ENCODE measurements around the gene INPP4B.

The INPP4B gene

DNA sequence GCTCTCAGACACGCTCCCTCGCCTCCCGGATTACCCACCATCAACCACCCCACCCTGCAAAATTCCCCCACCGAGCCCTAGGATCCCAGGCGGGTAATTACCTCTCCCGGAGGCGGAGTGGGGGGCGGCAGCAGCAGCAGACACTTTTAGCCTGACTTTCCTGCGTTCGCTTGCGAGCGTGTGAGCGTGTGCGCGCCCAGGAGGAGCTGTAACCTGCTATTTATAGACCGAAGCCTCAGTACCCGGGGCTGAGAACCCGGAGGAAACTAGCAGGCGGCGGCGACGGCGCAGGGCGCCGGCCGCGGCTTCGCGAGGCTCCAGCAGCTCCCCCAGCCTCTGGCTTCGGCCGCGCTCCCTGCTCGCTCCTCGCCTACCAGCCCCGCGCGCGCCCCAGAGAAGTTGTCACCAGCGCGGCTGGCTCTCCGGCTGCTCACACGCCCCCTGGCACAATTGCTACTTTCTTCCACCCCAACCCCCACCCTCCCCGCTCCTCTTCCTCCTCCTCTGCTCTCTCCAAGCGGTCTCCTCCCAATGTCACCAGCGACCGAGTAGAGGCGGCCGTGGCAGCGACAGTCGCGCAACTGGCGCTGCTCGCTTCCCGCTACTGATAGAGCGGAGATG lies at the start of gene INPP4B:
TSS of gene INPP4B (minus strand) at position 194 of the 621 bp plus-strand sequence.
- peak; percentile 9 to 82 (median 80) for DNase-seq

DNA sequence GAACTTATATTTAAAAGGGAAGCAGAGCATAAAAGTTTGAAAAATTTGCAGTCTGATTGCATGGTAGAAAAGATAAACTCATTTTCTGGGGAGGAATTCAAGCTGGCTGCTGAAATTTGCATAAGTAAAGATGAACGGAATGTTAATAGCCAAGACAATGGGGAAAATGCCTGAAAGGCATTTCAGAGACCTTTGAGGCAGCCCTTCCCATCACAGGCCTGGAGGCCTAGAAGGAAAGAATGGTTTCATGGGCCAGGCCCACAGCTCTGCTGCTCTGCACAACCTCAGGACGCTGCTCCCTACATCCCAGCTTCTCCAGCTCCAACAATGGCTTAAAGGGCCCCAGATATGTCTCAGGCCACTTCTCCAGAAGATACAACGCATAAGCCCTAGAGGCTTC lies 46.9 kb upstream of the INPP4B start:
- DNase-seq, result no peak

DNA sequence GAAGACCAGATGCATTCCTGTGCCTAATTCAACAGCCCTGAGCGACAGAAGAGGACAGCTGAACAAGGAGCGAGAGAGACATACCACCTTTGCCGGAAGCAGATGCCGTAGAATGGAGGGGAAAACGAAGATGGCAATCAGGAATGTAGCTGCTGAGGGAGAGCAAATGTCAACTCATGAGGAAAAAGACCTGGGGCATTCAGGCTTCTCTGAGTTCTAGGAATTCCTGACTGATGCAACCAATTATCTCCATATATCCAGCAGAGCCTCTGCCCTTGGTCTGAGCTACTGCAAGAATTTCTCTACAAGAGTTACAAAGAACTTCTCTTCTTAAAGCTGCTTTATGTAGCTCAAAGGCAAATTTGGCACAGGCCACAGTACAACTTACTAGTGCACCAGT lies 40.5 kb upstream of the INPP4B start:
- no peak for DNase-seq

DNA sequence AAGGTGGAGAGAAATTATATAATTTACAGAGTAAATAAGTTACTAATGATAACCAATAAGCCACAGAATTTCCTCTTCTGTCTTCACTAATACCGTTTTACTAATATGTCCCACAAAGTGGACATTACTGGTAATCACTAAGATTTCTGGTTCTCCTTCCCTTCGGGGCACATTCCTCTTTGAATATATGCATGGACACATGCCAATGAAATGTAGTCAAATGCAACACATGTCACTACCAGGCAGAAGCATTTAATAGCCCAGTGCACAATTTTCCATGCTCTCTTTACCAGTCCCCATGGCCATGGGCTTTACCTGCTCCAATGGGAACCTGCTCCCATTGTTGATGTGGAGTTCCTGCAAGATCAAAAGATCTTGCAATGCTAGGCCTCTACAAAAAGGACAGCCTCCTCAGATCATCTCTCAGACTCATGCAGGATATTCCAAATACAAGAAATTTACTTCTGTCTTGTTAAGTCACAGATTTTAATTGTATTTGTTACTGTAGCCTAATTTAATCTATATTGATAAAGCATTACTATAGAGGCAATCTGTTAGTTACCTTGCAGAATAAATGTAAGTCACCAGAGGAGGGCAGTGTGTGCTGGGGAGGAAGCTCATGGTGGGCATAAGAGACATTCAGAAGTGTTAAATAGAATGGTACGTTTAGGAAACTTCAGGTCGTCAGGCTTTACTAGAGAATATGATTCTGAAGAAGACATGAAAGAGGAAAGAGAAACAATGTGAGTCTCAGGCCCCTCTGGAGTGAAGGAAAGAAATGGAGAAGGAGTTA lies 37.1 kb upstream of the INPP4B start:
- DNase-seq, result peak in 2 of 3 experiments; percentile 12 to 60

DNA sequence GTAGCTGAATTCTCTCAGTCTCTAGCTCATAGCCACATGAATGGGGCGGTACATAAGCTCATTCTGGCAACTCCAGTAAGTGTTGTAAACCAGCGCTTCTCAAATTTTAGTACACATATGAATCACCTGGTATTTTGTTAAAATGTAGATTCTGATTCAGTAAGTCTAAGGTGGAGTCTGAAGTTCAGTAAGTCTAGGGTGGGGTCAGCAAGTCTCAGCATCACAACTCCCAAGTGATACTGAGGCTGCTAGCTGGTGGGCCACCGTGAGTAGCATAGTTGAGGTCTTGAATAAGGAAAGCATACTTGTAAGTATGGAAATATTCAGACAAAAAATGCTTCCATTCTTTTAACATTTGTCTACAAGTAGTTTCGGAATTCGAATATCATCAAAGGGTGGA lies 36.1 kb upstream of the INPP4B start:
- DNase-seq, result no peak

DNA sequence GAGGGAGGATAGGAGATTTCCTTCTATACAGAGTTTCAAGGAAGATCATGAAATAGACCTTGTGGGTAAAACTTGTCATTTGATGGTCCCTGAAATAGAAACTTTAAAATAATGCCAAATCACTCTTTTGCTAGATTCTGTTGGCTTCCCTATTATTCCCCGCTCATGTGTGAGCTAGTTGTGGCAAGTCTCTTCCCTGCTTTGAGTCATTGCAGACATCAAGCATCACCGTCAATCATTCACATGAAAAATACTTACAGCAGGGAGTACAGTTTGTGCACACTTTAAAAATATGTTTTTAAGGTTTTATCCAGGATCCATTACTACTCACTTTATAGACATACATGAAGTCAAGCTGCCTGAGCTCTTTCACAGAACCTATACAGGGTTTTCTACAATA lies 35.2 kb upstream of the INPP4B start:
- no peak for DNase-seq

DNA sequence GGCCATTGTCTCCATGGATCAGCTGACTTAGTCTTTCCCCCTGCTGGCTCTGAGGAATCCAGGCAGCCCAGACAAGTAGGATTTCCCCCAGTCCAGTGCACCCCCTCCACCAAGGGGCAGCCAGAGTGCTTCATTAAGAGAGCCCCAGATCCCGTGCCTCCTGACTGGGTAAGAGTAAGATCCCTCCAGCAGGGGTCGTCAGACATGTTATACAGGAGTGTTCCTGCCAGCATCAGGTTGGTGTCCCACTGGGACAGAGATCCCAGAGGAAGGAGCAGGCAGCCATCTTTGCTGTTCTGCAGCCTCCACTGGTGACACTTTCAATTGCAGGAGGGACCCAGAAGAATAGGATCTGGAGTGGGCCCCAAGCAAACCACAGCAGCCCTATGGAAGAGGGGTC lies 29.0 kb upstream of the INPP4B start:
- DNase-seq, result no peak

DNA sequence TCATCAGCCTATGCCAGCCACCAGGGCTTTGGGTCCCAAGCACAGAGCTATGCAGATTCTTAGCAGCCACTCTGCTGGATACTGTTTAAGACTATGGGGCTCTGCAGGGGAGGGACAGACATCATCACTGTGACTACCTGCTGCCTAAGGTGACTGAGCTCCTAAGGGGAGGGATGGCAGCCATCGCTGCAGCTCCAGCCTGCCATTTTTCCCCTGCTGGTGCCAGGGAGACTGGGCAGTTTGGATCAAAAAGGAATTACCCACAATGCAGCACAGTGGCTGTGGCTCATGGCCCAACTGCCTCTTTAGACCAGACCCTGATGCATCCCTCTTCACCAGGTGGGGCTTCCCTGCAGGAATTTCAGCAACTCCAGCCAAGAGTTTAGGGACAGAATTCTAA lies 28.6 kb upstream of the INPP4B start:
- DNase-seq, result no peak

DNA sequence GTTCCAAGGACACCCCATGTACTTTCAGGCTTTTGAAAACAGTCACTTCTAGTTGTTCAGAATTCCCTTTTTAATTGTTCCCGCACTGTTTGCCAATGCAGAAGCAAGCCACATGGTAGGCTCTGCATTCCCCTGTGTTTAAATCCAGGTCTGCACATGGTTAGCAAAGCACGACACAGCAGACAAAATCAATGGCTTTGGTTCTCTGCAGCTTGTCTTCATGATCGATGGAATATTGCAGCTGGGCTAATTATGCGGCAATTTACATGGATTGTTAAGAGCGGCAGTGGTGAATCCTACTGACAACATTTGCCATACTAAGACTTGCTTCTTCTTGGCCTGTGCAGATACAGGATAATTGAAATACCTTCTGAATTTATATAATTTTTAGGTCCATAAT lies 20.6 kb upstream of the INPP4B start:
- DNase-seq, result no peak

DNA sequence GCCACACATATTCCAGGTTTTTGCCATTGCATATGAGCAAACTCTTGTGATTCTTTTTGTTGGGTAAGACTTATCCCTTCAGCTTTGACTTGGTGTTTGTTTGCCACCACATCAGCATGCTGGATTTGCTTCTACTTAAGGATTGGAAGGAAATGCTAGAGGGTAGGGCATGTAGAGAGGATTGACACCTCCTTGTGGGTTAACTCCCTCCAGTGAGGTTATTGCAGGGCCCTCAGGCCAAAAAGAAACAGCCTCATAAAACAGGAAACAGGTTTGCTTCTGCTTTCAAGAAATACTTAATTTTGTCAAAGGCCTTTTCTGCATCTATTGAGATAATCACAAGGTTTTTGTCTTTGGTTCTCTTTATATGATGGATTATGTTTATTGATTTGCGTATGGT lies 15.2 kb upstream of the INPP4B start:
- DNase-seq, result no peak

DNA sequence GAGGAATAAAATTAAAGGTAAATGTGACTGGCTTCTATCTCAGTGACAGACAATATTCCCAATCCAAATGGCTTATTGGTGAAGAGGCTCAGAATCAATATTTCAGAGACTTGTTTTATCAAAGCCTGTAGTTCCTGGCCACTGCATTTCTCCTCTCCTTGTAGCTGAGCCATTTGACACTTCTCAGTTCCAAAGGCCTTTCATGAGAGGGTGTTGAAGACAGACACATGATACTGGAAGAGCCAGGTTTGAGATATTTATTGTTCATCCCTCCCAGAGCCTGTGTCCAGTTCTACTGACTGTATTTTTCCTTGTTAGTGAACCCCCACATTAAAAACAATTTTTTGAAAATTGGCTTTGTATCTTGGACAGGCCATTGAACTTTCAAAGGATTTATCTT lies 12.9 kb upstream of the INPP4B start:
- no peak for DNase-seq

DNA sequence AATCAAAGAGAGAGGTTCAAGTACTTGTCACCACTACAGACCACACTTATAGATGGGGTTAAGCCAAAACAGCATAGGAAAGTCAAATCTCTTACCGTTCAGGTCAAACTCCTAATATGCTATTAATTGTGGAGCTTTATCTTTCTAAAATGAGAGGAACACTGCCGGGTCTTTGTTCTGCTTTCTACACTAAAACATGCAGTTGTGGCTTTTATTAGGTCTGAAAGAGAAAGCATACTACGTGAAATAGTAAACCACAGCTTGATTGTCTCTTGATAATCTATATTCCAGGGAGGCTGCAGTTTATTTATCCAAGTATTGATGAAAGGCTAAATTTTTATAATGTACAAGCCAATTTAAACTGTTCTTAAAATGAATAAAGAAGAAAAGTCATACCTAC lies 12.3 kb upstream of the INPP4B start:
- DNase-seq, result no peak

DNA sequence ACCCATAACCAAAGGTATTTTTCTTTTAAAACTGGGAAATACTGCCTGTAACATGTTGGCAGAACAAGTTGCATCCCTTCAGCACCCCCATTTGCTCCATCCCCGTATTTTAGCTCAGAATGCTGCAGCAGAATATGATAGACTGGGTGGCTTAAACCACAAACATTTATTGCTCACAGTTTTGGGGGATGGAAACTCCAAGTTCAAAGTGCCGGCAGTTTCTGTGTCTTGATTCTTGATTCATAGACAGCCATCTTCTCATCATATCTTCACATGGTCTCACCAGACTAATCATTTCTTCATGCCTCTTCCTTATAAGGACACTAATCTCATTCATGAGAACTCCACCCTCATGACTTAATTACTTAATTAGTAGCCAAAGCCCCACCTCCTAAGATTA lies 10.5 kb upstream of the INPP4B start:
- DNase-seq, result no peak

DNA sequence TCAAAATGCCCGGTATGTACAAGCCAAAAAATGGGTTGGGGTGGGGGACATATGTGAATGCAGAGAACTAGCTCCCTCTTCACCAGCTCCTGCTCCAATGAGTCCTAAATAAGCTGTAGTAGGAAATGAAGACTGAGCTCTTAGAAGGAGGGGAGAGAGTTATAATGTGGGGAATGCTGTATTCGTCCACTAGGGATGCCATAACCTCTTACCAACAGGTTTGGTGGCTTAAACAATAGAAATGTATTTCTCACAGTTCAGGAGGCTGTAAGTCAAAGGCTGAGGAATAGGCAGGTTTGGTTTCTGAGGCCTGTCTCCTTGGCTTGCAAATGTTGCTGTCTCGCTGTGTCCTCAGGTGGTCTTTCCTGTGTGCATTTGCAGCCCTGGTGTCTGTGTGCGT lies 4.4 kb upstream of the INPP4B start:
- DNase-seq, result peak in 1 of 3 experiments; percentile 15

DNA sequence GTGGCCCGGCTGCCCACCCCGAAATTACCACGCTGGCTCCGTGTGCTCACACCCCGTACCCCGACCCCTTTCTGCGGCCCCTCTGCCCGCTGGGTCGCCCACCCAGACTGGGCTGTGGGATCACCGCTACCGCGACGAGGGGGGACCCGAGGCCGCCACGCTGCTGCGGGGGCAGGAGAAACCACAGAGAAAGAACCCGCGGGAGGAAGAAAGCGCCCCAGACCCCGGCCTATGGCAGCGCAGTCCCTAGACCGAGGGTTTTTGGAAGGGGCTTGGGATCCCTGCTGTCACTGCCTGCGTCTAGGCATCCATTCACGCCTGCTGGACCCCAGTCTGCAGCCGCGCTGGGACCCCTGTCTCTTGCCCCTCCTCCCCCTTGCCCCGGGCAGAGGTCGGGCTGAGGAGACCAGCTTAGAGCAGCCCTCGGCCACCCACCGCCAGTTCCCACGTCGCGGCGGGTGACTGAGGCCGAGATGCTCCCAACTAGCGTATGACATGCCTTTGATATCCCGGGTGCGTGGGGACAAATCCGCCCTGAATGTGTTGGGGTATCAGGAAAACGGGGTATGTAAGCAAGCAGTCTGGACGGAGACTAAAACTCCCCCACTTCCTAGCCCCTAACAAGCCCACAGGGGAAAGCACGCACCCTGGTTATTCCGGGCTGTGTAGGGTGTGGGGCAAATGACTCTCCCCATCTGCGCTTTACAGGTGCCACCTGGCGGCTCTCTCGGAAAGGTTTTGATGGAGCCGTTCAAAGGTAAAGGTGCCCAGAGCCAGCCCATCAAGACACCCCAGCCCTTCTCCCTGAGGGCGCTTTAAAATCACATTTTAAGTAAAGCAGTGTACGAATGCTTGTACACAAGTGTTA lies 862 bp upstream of the INPP4B start:
- peak; percentile 50 to 86 (median 71) for DNase-seq

DNA sequence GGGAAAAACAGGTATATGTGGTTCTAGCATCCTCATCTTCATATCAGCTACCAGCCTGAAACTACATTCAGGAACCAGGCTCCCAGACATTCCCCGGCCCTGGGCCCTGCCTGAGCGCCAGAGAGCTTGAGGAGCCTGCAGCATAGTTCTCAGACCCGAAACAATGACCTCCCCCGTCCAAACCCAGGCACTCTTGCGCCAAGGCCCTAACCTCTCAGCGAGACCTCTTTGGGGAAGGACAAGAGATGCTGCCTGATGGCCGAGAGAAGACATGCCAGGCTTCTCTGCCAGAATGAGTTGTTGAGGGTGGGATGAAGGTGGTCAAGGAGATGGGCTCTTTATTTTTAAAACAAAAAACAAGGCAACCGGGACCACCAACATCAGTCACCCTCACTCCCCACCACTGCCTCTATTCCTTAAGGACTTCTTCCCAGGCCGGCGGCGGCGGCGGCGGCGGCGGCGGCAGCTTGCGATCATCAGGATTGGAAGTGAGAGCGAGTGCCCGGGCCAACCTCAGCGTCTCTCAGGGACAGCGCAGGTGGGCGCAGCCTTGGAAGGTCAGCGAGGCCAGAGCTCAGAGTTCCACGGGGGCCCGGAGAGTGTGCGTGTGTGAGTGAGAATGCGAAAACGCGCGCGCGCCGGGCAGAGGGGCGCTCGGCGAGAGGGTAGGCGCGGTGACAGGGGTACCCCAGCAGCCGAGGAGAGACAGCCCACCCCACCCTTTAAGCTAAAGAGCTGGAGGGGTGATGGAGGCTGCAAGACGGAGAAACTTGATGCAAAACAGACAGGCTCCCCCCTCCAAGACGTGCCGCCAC lies 601 bp downstream of the INPP4B start:
- peak in 2 of 3 experiments; percentile 59 to 69 for DNase-seq

DNA sequence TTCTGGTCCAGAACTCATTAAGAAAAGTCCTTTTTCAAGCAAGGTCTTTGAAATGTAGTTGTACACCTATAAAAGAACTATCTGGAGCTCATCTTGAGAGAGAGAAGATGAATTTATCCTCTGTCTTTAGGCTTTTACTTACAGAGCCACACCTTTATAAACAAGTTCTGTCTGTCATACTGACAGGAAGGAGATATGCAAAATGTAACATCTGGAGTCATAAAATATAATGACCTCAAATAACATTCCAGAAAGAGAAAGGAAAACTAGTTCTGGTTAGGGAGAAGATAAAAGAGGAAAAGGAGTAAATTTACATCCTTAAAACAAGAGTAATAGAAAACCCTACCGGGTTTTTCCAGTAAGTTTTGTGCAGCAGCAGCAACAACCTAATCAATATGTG lies 1.3 kb downstream of the INPP4B start:
- no peak for DNase-seq

DNA sequence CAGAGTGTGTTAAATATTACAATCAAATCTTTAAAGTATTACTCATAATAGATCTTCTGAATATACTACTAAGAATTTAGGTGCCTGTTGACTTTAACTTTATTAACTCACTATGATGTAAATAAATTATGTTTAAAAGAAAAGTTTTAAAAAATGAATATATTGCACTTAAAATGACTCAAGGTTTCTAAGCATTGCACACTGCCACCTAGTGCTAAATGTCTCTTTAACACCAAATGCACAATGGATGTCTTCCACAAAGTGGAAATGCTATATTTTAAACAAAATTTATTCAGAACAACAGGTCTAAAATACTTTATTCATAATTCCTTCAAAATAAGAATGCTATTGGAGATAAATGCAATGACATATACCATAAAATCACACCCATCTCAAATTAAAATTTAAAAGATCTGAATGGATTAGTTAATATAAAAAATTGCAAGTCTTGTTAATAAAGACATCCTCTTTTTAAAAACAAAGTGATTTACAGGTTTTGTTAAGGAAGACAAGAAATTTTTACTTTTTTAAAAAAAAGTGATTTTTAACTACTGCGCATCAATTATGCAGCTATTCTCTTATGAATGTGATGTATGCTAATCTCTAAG lies 5.5 kb downstream of the INPP4B start:
- DNase-seq, result peak in 2 of 3 experiments; percentile 16 to 59

DNA sequence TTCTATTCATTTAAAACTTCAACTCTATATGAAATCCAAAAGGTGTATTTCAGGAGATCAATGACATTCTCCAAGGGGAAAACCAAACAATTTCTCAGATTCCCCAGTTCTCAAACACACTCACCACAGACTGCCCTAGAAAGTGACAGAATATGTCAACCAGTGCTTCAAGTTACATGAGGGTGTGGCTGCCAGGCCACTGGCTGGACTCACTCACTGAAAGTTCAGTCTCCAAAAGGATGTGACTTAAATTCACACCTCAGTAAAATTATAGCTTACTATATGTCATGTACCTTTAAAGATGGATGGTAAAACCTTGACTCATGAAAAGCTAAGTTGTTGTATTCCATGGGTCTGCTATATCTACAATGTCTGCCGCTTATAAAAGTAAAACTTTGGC lies 7.3 kb downstream of the INPP4B start:
- no peak for DNase-seq

DNA sequence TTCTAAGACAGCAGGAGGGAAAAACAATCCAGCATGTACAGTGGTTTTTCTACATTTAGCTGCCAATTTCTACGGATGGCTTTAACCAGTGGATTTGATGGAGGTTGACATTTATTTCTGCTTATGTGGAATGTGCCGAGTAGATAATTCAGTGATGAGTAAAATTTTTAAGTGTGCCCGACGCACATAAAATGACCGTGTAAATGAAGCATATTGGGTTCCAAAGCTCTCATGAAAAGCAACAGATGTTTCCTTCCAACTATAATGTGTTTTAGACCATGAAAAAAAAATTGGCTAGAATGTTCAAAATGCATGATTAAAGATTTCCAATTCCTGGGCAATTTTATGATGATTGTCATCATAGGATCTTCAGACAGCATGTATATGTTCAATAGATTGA lies 14.1 kb downstream of the INPP4B start:
- DNase-seq, result no peak

DNA sequence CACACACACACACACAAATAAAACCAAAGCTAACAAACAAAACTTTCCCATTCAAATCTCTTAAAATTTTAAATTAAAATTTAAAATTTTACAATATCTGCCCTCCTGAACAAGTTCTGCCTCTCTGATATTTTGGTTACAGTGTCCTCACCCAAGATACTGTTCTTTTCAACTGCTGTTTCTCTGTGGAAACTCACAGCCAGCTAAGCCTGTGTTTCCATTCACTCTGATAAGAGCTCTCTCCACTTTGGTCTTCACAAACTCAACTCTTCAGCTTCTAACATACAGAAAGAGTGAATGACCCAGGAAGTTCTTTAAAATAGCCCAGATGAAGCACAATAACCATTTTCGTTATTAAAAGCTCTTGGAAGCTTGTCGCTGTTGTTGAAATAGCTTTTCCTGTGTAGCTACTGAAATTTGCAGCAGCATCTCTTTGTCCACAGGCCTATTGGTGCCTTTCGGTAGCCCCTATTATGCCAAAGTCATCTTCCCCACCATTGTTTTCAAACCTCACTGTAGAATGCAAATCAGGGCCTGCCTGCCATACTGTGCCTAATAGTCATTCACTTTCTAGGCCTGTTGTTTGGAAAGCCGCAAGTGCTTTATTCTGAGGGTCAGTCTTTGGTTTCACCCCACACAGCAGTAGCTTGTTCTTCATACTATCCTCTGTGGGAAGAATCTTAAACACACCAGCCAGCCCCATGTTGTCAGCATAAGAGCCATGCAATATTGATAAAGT lies 19.4 kb downstream of the INPP4B start:
- no peak for DNase-seq

DNA sequence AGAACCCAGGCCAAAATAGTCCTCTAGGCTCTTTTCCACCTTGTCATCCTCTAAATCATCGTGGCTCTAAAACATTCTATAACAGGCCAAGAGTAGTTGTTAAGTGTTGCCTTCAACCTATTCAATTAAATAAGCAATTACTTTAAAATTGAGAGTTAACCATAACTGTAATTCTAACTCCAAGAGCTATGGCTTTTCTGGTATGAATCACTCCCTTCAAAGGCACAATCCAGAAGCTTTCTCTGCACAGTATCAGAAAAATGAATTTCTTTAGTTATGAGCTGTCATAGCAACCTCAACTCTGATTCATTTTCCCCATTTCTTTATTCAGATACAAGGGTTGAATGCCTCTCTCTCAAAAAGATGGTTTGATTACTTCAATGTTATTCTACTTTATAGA lies 21.7 kb downstream of the INPP4B start:
- DNase-seq, result no peak

All from NCI-H1417 (cell line).